Measurements from ENCODE around the gene NPRL2. TPM values are rescaled to one million over a fixed set of nuclear protein-coding genes. Genes with fewer than 3 reads are reported as not detected.

The NPRL2 gene
- total and polyA plus RNA-seq, 2 of the 13 experiments (the other 11 are each of a cell fraction or from before 2014, with no cell fraction given): 30.6 to 51.4 TPM

GRCh38 chr3:50347187-50347813, 3.3 kb downstream of the NPRL2 start:
- no peak overlapping the region for H3K4me2 ChIP-seq (ENCODE audit: low read depth, low read length)
- ChIA-PET CTCF (ENCODE audit: low intra/inter-chr PET ratio, low total read pairs) (interaction anchor here (1.7 to 2.7 kb wide), 2 partner anchors 41 to 195 kb away, joined by 7 to 9 read pairs; no protein-coding TSS in a partner anchor), POLR2A (interaction anchor here (1.6 to 3.6 kb wide), 2 partner anchors 10 to 19 kb away, joined by 4 to 18 read pairs; partner anchors contain the start of gene TUSC2)
- H3K4me1 ChIP-seq (ENCODE audit: insufficient read depth, low read length): peaks cover 81% of the 10 kb centered on the region
- H3K4me3 ChIP-seq (replicated peaks in 1 of 3; ENCODE audit: insufficient read depth in 1 of 3, low read depth in 2 of 3, low read length in 3 of 3): no peak overlapping the region
- H2AFZ ChIP-seq (ENCODE audit: low read length): no peak overlapping the region
- ATAC-seq (no peak), FAIRE-seq (peak; percentile 60), DNase-seq (ENCODE audit: low spot score) (peak; percentile 59)
- no peak overlapping the region for H3K9ac ChIP-seq (ENCODE audit: insufficient read depth, low read depth, low read length)
- no TSS peak for BruUV-seq (replicated peaks)
- H3K9me3 ChIP-seq (ENCODE audit: low read length): no peaks in the 10 kb centered on the region
- in situ Hi-C loops (cut with HindIII; ENCODE audit: extremely low pct_ligation_motif_present, low pct_unique_long_range_greater_than_20kb): loop anchor here (10.0 kb wide), 1 partner anchor 198 kb away; no protein-coding TSS in a partner anchor
- H3K27ac ChIP-seq (ENCODE audit: extremely low read length, insufficient read depth, low read length): no peak overlapping the region
- intact Hi-C loops (cut with micrococcal nuclease; ENCODE audit: unreplicated experiment): loop anchor here (1.0 to 10.0 kb wide), 2 partner anchors 41 to 198 kb away; no protein-coding TSS in a partner anchor
- 0 out of 2 replicates have a peak, but pooled peaks cover 3% of the 10 kb centered on the region for H4K20me1 ChIP-seq (ENCODE audit: insufficient read depth, low read length)
- WGBS (ENCODE audit: low lambda C conversion rate): 24% methylated on average over 12 of the region's 14 CpGs
- H3K36me3 ChIP-seq (replicated peaks in 1 of 2; ENCODE audit: control insufficient read depth in 1 of 2, insufficient read depth in 2 of 2, low read length in 2 of 2): peaks cover 4 to 13% of the 10 kb centered on the region in 2 experiments; a peak in 3 of 5 replicates
- peaks cover 12% of the 10 kb centered on the region for H3K79me2 ChIP-seq (ENCODE audit: insufficient read depth, low read length)
- H3K27me3 ChIP-seq (ENCODE audit: control insufficient read depth in 1 of 2, insufficient read depth in 2 of 2, low read length in 2 of 2): no peaks in the 10 kb centered on the region
- TF ChIP-seq ZNF549 (CRISPR knock-in tag; IDR thresholded peaks at IDR 0.05): no peak
- TF ChIP-seq FOSL2 (CRISPR knock-in tag; IDR thresholded peaks at IDR 0.05): peak; percentile 67
- TF ChIP-seq, protein P1, sequence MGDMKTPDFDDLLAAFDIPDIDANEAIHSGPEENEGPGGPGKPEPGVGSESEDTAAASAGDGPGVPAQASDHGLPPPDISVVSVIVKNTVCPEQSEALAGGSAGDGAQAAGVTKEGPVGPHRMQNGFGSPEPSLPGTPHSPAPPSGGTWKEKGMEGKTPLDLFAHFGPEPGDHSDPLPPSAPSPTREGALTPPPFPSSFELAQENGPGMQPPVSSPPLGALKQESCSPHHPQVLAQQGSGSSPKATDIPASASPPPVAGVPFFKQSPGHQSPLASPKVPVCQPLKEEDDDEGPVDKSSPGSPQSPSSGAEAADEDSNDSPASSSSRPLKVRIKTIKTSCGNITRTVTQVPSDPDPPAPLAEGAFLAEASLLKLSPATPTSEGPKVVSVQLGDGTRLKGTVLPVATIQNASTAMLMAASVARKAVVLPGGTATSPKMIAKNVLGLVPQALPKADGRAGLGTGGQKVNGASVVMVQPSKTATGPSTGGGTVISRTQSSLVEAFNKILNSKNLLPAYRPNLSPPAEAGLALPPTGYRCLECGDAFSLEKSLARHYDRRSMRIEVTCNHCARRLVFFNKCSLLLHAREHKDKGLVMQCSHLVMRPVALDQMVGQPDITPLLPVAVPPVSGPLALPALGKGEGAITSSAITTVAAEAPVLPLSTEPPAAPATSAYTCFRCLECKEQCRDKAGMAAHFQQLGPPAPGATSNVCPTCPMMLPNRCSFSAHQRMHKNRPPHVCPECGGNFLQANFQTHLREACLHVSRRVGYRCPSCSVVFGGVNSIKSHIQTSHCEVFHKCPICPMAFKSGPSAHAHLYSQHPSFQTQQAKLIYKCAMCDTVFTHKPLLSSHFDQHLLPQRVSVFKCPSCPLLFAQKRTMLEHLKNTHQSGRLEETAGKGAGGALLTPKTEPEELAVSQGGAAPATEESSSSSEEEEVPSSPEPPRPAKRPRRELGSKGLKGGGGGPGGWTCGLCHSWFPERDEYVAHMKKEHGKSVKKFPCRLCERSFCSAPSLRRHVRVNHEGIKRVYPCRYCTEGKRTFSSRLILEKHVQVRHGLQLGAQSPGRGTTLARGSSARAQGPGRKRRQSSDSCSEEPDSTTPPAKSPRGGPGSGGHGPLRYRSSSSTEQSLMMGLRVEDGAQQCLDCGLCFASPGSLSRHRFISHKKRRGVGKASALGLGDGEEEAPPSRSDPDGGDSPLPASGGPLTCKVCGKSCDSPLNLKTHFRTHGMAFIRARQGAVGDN (CRISPR knock-in tag; IDR thresholded peaks at IDR 0.05): peak; percentile 32
- TF ChIP-seq SMC3 (IDR thresholded peaks at IDR 0.05; ENCODE audit: low read length): peak; percentile 46; the same call in 1 of the 2 replicates
- TF ChIP-seq, protein P2, sequence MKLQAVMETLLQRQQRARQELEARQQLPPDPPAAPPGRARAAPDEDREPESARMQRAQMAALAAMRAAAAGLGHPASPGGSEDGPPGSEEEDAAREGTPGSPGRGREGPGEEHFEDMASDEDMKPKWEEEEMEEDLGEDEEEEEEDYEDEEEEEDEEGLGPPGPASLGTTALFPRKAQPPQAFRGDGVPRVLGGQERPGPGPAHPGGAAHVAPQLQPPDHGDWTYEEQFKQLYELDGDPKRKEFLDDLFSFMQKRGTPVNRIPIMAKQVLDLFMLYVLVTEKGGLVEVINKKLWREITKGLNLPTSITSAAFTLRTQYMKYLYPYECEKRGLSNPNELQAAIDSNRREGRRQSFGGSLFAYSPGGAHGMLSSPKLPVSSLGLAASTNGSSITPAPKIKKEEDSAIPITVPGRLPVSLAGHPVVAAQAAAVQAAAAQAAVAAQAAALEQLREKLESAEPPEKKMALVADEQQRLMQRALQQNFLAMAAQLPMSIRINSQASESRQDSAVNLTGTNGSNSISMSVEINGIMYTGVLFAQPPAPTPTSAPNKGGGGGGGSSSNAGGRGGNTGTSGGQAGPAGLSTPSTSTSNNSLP (IDR thresholded peaks at IDR 0.05; ENCODE audit: low read depth, low read length): peak; percentile 96
- TF ChIP-seq IKZF1 (IDR thresholded peaks at IDR 0.05): no peak
- TF ChIP-seq FOXA3 (CRISPR knock-in tag; IDR thresholded peaks at IDR 0.05): 0 out of 2 replicates have a peak, but pooled peaks have one; percentile 28
- peak; percentile 43; the same call in 1 of the 2 replicates for TF ChIP-seq RAD21 (CRISPR knock-in tag; IDR thresholded peaks at IDR 0.05)
- TF ChIP-seq, protein P3, sequence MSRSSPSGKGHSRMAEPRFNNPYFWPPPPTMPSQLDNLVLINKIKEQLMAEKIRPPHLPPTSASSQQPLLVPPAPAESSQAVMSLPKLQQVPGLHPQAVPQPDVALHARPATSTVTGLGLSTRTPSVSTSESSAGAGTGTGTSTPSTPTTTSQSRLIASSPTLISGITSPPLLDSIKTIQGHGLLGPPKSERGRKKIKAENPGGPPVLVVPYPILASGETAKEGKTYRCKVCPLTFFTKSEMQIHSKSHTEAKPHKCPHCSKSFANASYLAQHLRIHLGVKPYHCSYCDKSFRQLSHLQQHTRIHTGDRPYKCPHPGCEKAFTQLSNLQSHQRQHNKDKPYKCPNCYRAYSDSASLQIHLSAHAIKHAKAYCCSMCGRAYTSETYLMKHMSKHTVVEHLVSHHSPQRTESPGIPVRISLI (CRISPR knock-in tag; IDR thresholded peaks at IDR 0.05; ENCODE audit: borderline replicate concordance): peak; percentile 88
- TF ChIP-seq, protein P4, sequence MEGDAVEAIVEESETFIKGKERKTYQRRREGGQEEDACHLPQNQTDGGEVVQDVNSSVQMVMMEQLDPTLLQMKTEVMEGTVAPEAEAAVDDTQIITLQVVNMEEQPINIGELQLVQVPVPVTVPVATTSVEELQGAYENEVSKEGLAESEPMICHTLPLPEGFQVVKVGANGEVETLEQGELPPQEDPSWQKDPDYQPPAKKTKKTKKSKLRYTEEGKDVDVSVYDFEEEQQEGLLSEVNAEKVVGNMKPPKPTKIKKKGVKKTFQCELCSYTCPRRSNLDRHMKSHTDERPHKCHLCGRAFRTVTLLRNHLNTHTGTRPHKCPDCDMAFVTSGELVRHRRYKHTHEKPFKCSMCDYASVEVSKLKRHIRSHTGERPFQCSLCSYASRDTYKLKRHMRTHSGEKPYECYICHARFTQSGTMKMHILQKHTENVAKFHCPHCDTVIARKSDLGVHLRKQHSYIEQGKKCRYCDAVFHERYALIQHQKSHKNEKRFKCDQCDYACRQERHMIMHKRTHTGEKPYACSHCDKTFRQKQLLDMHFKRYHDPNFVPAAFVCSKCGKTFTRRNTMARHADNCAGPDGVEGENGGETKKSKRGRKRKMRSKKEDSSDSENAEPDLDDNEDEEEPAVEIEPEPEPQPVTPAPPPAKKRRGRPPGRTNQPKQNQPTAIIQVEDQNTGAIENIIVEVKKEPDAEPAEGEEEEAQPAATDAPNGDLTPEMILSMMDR (CRISPR knock-in tag; IDR thresholded peaks at IDR 0.05): peak; percentile 67
- no peak for TF ChIP-seq ZNF552 (CRISPR knock-in tag; IDR thresholded peaks at IDR 0.05; ENCODE audit: borderline replicate concordance)
- peak; percentile 65 for TF ChIP-seq STAG1 (CRISPR knock-in tag; IDR thresholded peaks at IDR 0.05)
- peak; percentile 51; the same call in 1 of the 2 replicates for TF ChIP-seq THAP11 (CRISPR knock-in tag; IDR thresholded peaks at IDR 0.05)
- no peak for TF ChIP-seq FOXA1 (IDR thresholded peaks at IDR 0.05)
- 0 out of 2 replicates have a peak, but pooled peaks have one; percentile 20 for TF ChIP-seq FOXA1 (CRISPR knock-in tag; IDR thresholded peaks at IDR 0.05)
- TF ChIP-seq TSC22D2 (CRISPR knock-in tag; IDR thresholded peaks at IDR 0.05; ENCODE audit: borderline replicate concordance): no peak

All from HepG2 (cell line).